ENCODE results near the gene RIMS3. TPM values are rescaled to one million over a fixed set of nuclear protein-coding genes. Genes with fewer than 3 reads are reported as not detected.

Gene RIMS3
- total RNA-seq, 1 experiment from 2014 or later, result 9.0 TPM

Other genes starting within 250 kb of the RIMS3 start
- 0.27 TPM for gene ZFP69B, start 215.2 kb downstream of the RIMS3 start, total RNA-seq (2021; ENCODE audit: unreplicated experiment)
- not detected for gene ZFP69, start 188.4 kb downstream of the RIMS3 start, total RNA-seq (2021; ENCODE audit: unreplicated experiment)
- gene EXO5, start 156.9 kb downstream of the RIMS3 start, total RNA-seq (2021; ENCODE audit: unreplicated experiment), result 0.57 TPM
- gene ZNF684, start 134.0 kb downstream of the RIMS3 start, total RNA-seq (2021; ENCODE audit: unreplicated experiment), result 5.3 TPM
- 63.3 TPM for gene NFYC, start 26.0 kb upstream of the RIMS3 start, total RNA-seq (2021; ENCODE audit: unreplicated experiment)
- gene KCNQ4, start 118.1 kb upstream of the RIMS3 start, total RNA-seq (2021; ENCODE audit: unreplicated experiment), result 4.1 TPM
- 7.8 TPM for gene CITED4, start 196.7 kb upstream of the RIMS3 start, total RNA-seq (2021; ENCODE audit: unreplicated experiment)

Data from HCT116 (cell line).